Hepatocyte (in vitro differentiated cells): ENCODE data around the gene RNF43. TPM values are rescaled to one million over a fixed set of nuclear protein-coding genes. Genes with fewer than 3 reads are reported as not detected.

Experiments used
- DNase-seq: peaks from one replicate; pipeline ENCODE4 v3.0.0-alpha.2; 2016; ENCODE audit warnings: low spot score
- H2AFZ ChIP-seq: fragments of 200-600 bp; sonication (generic); 2 replicates; pipeline ENCODE4 v1.6.0; 2016; ENCODE audit warnings: antibody characterized with exemption, mild to moderate bottlenecking
- H3K27ac ChIP-seq: fragments of 200-600 bp; sonication (generic); 2 replicates; pipeline ENCODE4 v1.5.1; 2016; ENCODE audit warnings: mild to moderate bottlenecking
- H3K27me3 ChIP-seq: fragments of 200-600 bp; sonication (generic); 2 replicates; pipeline ENCODE4 v1.6.1; 2016
- H3K36me3 ChIP-seq: fragments of 200-600 bp; sonication (generic); replicated peaks from 2 replicates; pipeline ENCODE4 v1.5.1; 2016; ENCODE audit warnings: low read depth; ENCODE audit not compliant: insufficient read depth
- H3K4me1 ChIP-seq: fragments of 200-600 bp; sonication (generic); 2 replicates; pipeline ENCODE4 v1.5.1; 2016; ENCODE audit warnings: mild to moderate bottlenecking, moderate library complexity; ENCODE audit not compliant: insufficient read depth
- H3K4me2 ChIP-seq: fragments of 200-600 bp; sonication (generic); 2 replicates; pipeline ENCODE4 v1.6.0; 2016
- H3K4me3 ChIP-seq: fragments of 200-600 bp; sonication (generic); 2 replicates; pipeline ENCODE4 v1.5.1; 2016; ENCODE audit warnings: mild to moderate bottlenecking
- H3K79me2 ChIP-seq: fragments of 200-600 bp; sonication (generic); 2 replicates; pipeline ENCODE4 v1.6.0; 2017; ENCODE audit warnings: mild to moderate bottlenecking
- H3K9me2 ChIP-seq: fragments of 200-600 bp; sonication (generic); replicated peaks from 2 replicates; pipeline ENCODE4 v1.6.0; 2017; ENCODE audit warnings: mild to moderate bottlenecking; ENCODE audit not compliant: insufficient read depth
- H3K9me3 ChIP-seq: fragments of 200-600 bp; sonication (generic); 2 replicates; pipeline ENCODE4 v1.5.1; 2016; ENCODE audit warnings: low read depth, mild to moderate bottlenecking
- H4K20me1 ChIP-seq: fragments of 200-600 bp; sonication (generic); 2 replicates; pipeline ENCODE4 v1.6.0; 2016; ENCODE audit warnings: mild to moderate bottlenecking; ENCODE audit not compliant: insufficient read depth, poor library complexity, severe bottlenecking
- EZH2 ChIP-seq: fragments of 200-600 bp; sonication (generic); IDR thresholded peaks from 2 replicates; pipeline ENCODE4 v1.6.1; 2016; ENCODE audit warnings: antibody characterized with exemption, mild to moderate bottlenecking, borderline replicate concordance
- EZH2phosphoT487 ChIP-seq: fragments of 200-600 bp; sonication (generic); IDR thresholded peaks from one replicate; pipeline ENCODE4 v1.6.1; 2018; ENCODE audit warnings: antibody characterized with exemption, mild to moderate bottlenecking, low read depth, moderate library complexity; ENCODE audit not compliant: unreplicated experiment, severe bottlenecking
- WGBS: methylation state at CpG from one replicate; pipeline ENCODE4 v1.1.6; 2016; ENCODE audit warnings: low lambda C conversion rate; ENCODE audit errors: missing lambda C conversion rate; 5-methylcytosine and 5-hydroxymethylcytosine counted together
- polyA plus RNA-seq: library from polyadenylated mRNA; unstranded; fragments of >200 nt; fragmentation: Nextera tagmentation; extraction: Ambion mirVana; gene quantifications from 2 replicates; pipeline ENCODE4 v1.2.1, GENCODE V29; 2016
- total RNA-seq: library from RNA; depleted of rRNA; stranded (reverse); fragments of >200 nt; gene quantifications from 2 replicates; pipeline ENCODE4 v1.2.3, GENCODE V29; 2014
- TF ChIP-seq, protein P1 (sequence below): fragments of 200-600 bp; sonication (generic); IDR thresholded peaks from 2 replicates; pipeline ENCODE4 v1.5.1; 2016; ENCODE audit warnings: antibody characterized with exemption, mild to moderate bottlenecking; ENCODE audit not compliant: poor library complexity

RNF43 gene
- total and polyA plus RNA-seq, 2 experiments from 2014 or later: 10.1 to 12.4 TPM

DNA sequence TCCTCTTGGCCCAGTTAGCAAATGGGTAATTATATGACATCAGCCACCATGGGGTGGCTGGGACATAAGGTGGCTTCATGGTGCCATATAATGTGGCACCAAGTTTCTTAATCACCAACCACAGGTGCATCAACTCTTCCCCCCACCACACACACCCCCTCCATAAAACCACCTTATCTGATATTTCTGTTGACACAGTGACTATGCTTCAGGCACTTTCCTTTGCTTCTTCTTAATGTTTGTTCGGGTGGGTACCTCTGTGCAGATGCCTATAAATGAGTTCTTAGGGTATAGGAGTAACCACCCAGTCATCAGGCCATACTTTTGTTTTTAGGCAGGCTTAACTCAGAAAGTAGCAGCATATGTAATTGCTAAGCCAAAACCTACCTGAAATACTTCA is 29.5 kb downstream of the RNF43 start:
- no peaks in the 10 kb centered on the region for H3K36me3 ChIP-seq
- H3K9me3 ChIP-seq: no peaks in the 10 kb centered on the region
- no peak overlapping the region for H2AFZ ChIP-seq
- H3K79me2 ChIP-seq: peaks cover 87% of the 10 kb centered on the region
- peak; percentile 27 for DNase-seq
- no peaks in the 10 kb centered on the region for H3K9me2 ChIP-seq
- no peaks in the 10 kb centered on the region for H3K27me3 ChIP-seq
- H3K4me3 ChIP-seq: no peak overlapping the region
- TF ChIP-seq, protein P1, sequence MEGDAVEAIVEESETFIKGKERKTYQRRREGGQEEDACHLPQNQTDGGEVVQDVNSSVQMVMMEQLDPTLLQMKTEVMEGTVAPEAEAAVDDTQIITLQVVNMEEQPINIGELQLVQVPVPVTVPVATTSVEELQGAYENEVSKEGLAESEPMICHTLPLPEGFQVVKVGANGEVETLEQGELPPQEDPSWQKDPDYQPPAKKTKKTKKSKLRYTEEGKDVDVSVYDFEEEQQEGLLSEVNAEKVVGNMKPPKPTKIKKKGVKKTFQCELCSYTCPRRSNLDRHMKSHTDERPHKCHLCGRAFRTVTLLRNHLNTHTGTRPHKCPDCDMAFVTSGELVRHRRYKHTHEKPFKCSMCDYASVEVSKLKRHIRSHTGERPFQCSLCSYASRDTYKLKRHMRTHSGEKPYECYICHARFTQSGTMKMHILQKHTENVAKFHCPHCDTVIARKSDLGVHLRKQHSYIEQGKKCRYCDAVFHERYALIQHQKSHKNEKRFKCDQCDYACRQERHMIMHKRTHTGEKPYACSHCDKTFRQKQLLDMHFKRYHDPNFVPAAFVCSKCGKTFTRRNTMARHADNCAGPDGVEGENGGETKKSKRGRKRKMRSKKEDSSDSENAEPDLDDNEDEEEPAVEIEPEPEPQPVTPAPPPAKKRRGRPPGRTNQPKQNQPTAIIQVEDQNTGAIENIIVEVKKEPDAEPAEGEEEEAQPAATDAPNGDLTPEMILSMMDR: no peak
- H3K4me1 ChIP-seq: peaks cover 70% of the 10 kb centered on the region
- no peaks in the 10 kb centered on the region for H4K20me1 ChIP-seq
- WGBS: 33% methylated on average over 1 of the region's 1 CpG
- peak overlapping the region; percentile 42 for H3K4me2 ChIP-seq
- peak overlapping the region; percentile 60 for H3K27ac ChIP-seq

DNA sequence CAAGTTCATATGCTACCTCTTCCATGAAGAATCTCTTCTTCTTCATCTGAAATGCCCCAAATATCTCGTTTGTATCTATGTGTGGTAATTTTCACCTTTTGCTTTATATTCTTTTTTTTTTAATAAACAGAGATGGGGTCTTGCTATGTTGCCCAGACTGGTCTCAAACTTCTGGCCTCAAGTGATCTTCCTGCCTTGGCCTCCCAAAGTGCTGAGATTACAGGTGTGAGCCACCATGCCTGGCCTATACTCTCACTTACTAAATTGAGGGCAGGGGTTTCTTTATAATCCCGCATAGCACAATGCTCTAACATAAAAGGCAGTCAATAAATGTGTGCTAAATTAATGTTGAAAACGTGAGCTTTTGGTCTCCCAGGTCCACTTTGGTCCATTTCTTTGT is 30.6 kb downstream of the RNF43 start:
- TF ChIP-seq EZH2phosphoT487: no peak
- 87% methylated on average over 3 of the region's 3 CpGs for WGBS

DNA sequence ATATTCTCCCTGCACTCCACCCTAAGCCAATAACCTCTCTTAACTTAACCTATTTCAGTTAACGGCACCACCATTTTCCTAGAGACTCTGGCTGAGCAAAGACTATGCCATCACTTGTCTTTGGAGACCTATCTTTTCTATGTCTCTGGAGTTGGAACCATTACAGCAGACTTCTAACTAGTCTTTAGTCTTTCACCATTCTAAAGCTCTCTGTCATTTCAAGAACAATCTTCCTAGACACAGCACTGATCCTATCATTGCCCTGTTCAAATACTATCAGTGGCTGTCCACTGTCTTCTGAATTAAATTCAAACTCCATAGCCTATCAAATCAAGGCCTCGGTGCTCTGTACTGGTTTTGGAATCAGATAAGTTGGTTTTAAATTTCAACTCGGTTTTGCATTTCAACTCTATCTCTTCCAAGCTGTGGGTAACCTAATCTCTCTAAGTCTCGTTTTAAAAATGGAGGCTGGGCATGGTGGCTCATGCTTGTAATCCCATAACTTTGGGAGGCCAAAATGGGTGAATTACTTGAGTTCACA is 31.9 kb downstream of the RNF43 start:
- Histone ChIP-seq H3K4me2 (no peak overlapping the region), H2AFZ (no peak overlapping the region)
- WGBS: 77% methylated on average over 4 of the region's 4 CpGs

More for the DNA sequence above, 30.6 kb downstream of the RNF43 start:
- Histone ChIP-seq H3K9me2 (no peaks in the 10 kb centered on the region), H3K79me2 (peaks cover 84% of the 10 kb centered on the region), H3K4me3 (no peak overlapping the region), H3K4me1 (peaks cover 72% of the 10 kb centered on the region), H3K27ac (no peak overlapping the region), H2AFZ (no peak overlapping the region), H3K9me3 (no peaks in the 10 kb centered on the region), H3K27me3 (no peaks in the 10 kb centered on the region), H4K20me1 (no peaks in the 10 kb centered on the region), H3K36me3 (no peaks in the 10 kb centered on the region), H3K4me2 (no peak overlapping the region)
- DNase-seq: no peak

DNA sequence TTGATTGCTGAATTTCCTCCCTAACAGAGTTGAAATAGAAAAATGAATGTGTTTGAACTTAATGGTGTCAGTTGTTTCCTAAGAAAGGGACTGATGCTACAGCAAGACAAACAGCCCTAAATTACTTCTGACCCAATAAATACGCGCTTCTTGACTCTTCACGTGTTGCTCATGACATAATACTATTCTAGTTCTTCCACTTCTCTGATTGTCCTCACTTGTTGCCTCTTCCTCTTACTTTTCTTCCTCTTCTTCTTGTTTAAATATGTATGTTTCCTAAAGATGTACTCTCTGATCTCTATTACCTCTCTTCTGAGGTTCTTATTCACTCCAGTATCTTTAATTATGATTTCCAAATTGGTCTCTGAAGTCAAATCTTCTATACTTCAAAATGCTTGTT is 32.4 kb downstream of the RNF43 start:
- peak overlapping the region; percentile 87 for H3K27ac ChIP-seq
- WGBS: 88% methylated on average over 3 of the region's 3 CpGs
- no peak overlapping the region for H2AFZ ChIP-seq
- no peaks in the 10 kb centered on the region for H3K9me2 ChIP-seq
- no peaks in the 10 kb centered on the region for H4K20me1 ChIP-seq
- H3K36me3 ChIP-seq: no peaks in the 10 kb centered on the region
- no peak overlapping the region for H3K4me3 ChIP-seq
- no peak for DNase-seq
- H3K9me3 ChIP-seq: no peaks in the 10 kb centered on the region
- H3K27me3 ChIP-seq: no peaks in the 10 kb centered on the region
- TF ChIP-seq, protein P1: no peak
- TF ChIP-seq EZH2 (no peak), EZH2phosphoT487 (no peak)
- peaks cover 74% of the 10 kb centered on the region for H3K4me1 ChIP-seq
- no peak overlapping the region for H3K4me2 ChIP-seq
- peaks cover 84% of the 10 kb centered on the region for H3K79me2 ChIP-seq

More for the DNA sequence above, 31.9 kb downstream of the RNF43 start:
- Histone ChIP-seq H3K9me2 (no peaks in the 10 kb centered on the region), H3K4me1 (peaks cover 74% of the 10 kb centered on the region), H3K79me2 (peaks cover 84% of the 10 kb centered on the region), H3K4me3 (no peak overlapping the region), H3K27me3 (no peaks in the 10 kb centered on the region), H4K20me1 (no peaks in the 10 kb centered on the region), H3K36me3 (no peaks in the 10 kb centered on the region), H3K27ac (no peak overlapping the region), H3K9me3 (no peaks in the 10 kb centered on the region)
- DNase-seq: no peak
- TF ChIP-seq EZH2: no peak
- TF ChIP-seq EZH2phosphoT487: no peak
- TF ChIP-seq, protein P1: no peak
